HepG2 (cell line): Measurements from ENCODE around the gene KCNQ1OT1. TPM values are rescaled to one million over a fixed set of nuclear protein-coding genes. Genes with fewer than 3 reads are reported as not detected.

Source experiments
- ATF5 ChIP-seq: sonication (generic); formaldehyde crosslinking; IDR thresholded peaks from 2 replicates; pipeline ENCODE4 v1.4.0; 2020; ENCODE audit warnings: mild to moderate bottlenecking, low read depth, missing genetic modification reagents
- ATRX ChIP-seq: sonication (generic); formaldehyde crosslinking; IDR thresholded peaks from 2 replicates; pipeline ENCODE4 v1.4.0; 2020; ENCODE audit warnings: missing genetic modification reagents, borderline replicate concordance
- CENPBD1 ChIP-seq: sonication (generic); formaldehyde crosslinking; IDR thresholded peaks from 2 replicates; pipeline ENCODE4 v1.8.0; 2022; ENCODE audit warnings: missing genetic modification reagents, low read depth, mild to moderate bottlenecking, borderline replicate concordance
- DPF2 ChIP-seq: sonication (generic); formaldehyde crosslinking; IDR thresholded peaks from 2 replicates; pipeline ENCODE4 v1.4.0; 2020; ENCODE audit warnings: mild to moderate bottlenecking, low read depth, missing genetic modification reagents, borderline replicate concordance
- FOXC1 ChIP-seq: sonication (generic); formaldehyde crosslinking; IDR thresholded peaks from 2 replicates; pipeline ENCODE4 v1.8.0; 2022; ENCODE audit warnings: mild to moderate bottlenecking, missing genetic modification reagents, borderline replicate concordance
- MLLT10 ChIP-seq: sonication (generic); formaldehyde crosslinking; IDR thresholded peaks from 2 replicates; pipeline ENCODE4 v1.4.0; 2020; ENCODE audit warnings: missing genetic modification reagents
- NRL ChIP-seq: sonication (generic); formaldehyde crosslinking; IDR thresholded peaks from 2 replicates; pipeline ENCODE4 v1.5.0; 2020; ENCODE audit warnings: missing genetic modification reagents, mild to moderate bottlenecking, moderate library complexity, borderline replicate concordance
- POLR2A ChIP-seq, 2 experiments: IDR thresholded peaks; 2 replicates each; pipeline ENCODE4 v1.6.1; 2011; ENCODE audit warnings: low read depth in 2 of 2, low read length in 2 of 2, mild to moderate bottlenecking in 1 of 2, moderate library complexity in 1 of 2; ENCODE audit not compliant: insufficient read depth in 1 of 2
- RELA ChIP-seq: sonication (generic); formaldehyde crosslinking; IDR thresholded peaks from 2 replicates; pipeline ENCODE4 v1.4.0; 2020; ENCODE audit warnings: missing genetic modification reagents
- SMAD1 ChIP-seq: sonication (generic); formaldehyde crosslinking; IDR thresholded peaks from 2 replicates; pipeline ENCODE4 v1.4.0; 2020; ENCODE audit warnings: missing genetic modification reagents, low read depth, mild to moderate bottlenecking, borderline replicate concordance
- SP1 ChIP-seq, 2 experiments: fragments of 450-650 bp in 1 of 2; sonication (generic) in 1 of 2; formaldehyde crosslinking in 1 of 2; IDR thresholded peaks; 2 replicates each; pipeline versions ENCODE4 v1.4.0 to v1.6.1; 2016 to 2020; ENCODE audit warnings: missing genetic modification reagents in 1 of 2
- STAT5B ChIP-seq: sonication (generic); formaldehyde crosslinking; IDR thresholded peaks from 2 replicates; pipeline ENCODE4 v1.4.0; 2020; ENCODE audit warnings: missing genetic modification reagents
- ZFP91 ChIP-seq: sonication (generic); formaldehyde crosslinking; IDR thresholded peaks from 2 replicates; pipeline ENCODE4 v1.9.0; 2022; ENCODE audit warnings: missing genetic modification reagents, mild to moderate bottlenecking, borderline replicate concordance
- ZNF207 ChIP-seq: fragments of 450-650 bp; IDR thresholded peaks from 2 replicates; pipeline ENCODE4 v1.6.1; 2016; ENCODE audit warnings: antibody characterized with exemption, borderline replicate concordance
- ZNF343 ChIP-seq: sonication (generic); formaldehyde crosslinking; IDR thresholded peaks from 2 replicates; pipeline ENCODE4 v1.4.0; 2020; ENCODE audit warnings: mild to moderate bottlenecking, missing genetic modification reagents
- polyA plus RNA-seq, 8 experiments: library from polyadenylated mRNA; depleted of rRNA in 3 of 8; stranded (reverse) in 7 of 8; unstranded in 1 of 8; fragments of >200 nt; fragmentation: Illumina TruSeq in 4 of 8; extraction: Trizol in 4 of 8; gene quantifications; 2 replicates each; pipeline versions ENCODE4 v1.2.1 to v1.2.3, GENCODE V29; 2011 to 2016; ENCODE audit warnings: low read depth in 4 of 8, missing spikeins in 1 of 8, mixed read lengths in 1 of 8; ENCODE audit not compliant: insufficient read depth in 1 of 8
- total RNA-seq, 5 experiments: library from RNA; depleted of rRNA; stranded (reverse); fragments of >200 nt; fragmentation: Illumina TruSeq; extraction: Trizol; gene quantifications; 2 replicates each; pipeline ENCODE4 v1.2.3, GENCODE V29; 2016; ENCODE audit warnings: low read depth in 1 of 5

The KCNQ1OT1 gene
- total and polyA plus RNA-seq, 2 of the 13 experiments (the other 11 are each of a cell fraction or from before 2014, with no cell fraction given) = 1.3 to 18.9 TPM

GRCh38 chr11:2644844-2645778 lies 54.7 kb downstream of the KCNQ1OT1 start (continued):
- TF ChIP-seq NRL (CRISPR knock-in tag) = no peak
- TF ChIP-seq ZNF343 = 0 out of 2 replicates have a peak, but pooled peaks have one; percentile 18
- no peak for TF ChIP-seq FOXC1 (CRISPR knock-in tag)
- TF ChIP-seq SP1 (IDR thresholded peaks at IDR 0.05) = no peak
- no peak for TF ChIP-seq SP1 (CRISPR knock-in tag; IDR thresholded peaks at IDR 0.05)
- peak; percentile 32 to 34; a peak in 3 of 4 replicates for TF ChIP-seq POLR2A (IDR thresholded peaks at IDR 0.05; ENCODE audit: insufficient read depth in 1 of 2, low read depth in 2 of 2, low read length in 2 of 2)
- TF ChIP-seq ZNF207 = no peak
- TF ChIP-seq ATF5 = no peak
- TF ChIP-seq DPF2 (CRISPR knock-in tag) = no peak
- TF ChIP-seq MLLT10 (CRISPR knock-in tag) = no peak
- no peak for TF ChIP-seq CENPBD1
- peak; percentile 59; the same call in 1 of the 2 replicates for TF ChIP-seq ZFP91 (CRISPR knock-in tag)
- no peak for TF ChIP-seq RELA
- no peak for TF ChIP-seq ATRX (CRISPR knock-in tag)
- no peak for TF ChIP-seq SMAD1 (CRISPR knock-in tag)
- TF ChIP-seq STAT5B (CRISPR knock-in tag) = 0 out of 2 replicates have a peak, but pooled peaks have one; percentile 19
- TF ChIP-seq, all 625 proteins: peak for 49
